ENCODE results near the gene L3HYPDH. TPM values are rescaled to one million over a fixed set of nuclear protein-coding genes. Genes with fewer than 3 reads are reported as not detected.
"Not testable (repeated sequence)": the region's sequence is repeated elsewhere in the genome, so short reads cannot be mapped to it uniquely, and the experiment has no call there.

The L3HYPDH gene
- total RNA-seq, 1 experiment from 2014 or later = 96.2 TPM

- no peak for DNase-seq (ENCODE audit: extremely low read depth, low read depth)
These were observed 4.0 kb downstream of the L3HYPDH start for GRCh38 chr14:59480166-59480565.

DNA sequence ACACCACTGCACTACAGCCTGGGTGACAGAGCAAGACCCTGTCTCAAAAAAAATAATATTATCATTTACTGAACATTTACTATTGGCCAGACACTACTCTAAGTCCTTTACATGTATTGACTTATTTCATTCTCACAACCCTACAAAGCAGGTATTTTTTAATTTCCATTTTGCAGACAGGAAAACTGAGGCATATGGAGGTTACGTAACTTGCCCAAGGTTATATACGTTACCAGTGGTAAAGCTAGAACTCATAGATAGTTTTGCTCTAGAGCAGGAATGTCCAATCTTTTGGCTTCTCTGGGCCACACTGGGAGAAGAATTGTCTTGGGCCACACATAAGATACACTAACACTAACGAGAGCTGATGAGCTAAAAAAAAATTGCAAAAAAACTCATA is 5.7 kb downstream of the L3HYPDH start:
- no peak for DNase-seq (ENCODE audit: extremely low read depth, low read depth)

DNA sequence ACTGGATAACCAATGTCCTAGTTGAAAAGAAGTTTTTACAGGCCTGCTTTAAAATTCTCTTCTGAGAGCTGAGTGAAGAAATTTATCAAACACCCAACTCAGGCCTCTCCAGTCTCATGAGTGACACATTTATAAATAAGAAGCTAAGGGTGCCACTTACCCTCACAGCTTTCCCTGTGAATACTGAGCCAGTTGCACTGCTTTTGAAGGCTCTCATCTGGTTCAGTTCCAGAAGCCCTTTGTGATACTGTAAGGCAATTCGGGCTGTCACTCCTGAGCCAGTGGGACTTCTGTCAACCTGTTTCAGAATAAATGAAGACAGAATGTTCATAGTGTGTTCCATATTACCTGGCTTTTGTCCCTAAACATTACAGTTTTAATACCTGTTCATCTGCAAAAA is 8.5 kb downstream of the L3HYPDH start:
- no peak for DNase-seq (ENCODE audit: extremely low read depth, low read depth)

DNA sequence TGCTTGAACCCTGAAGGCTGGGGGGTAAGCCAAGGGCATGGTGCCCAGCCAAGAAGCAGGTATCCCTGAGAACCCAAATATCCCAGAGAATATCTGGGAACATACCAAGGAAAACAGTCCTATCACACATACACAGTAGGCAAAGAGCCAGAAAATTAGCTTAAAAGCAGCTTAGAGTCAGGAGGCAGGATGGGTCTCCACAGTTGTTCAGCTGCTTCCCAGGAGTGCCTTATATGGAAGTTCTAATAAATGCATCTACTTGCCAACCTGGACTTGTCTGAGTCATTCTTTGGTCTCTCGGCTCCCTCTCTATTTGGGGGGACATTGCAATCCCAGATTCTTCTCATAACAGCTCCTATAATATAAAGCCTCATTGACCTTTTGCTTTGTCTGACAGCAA is 10.0 kb downstream of the L3HYPDH start:
- no peak for DNase-seq (ENCODE audit: extremely low read depth, low read depth)

DNA sequence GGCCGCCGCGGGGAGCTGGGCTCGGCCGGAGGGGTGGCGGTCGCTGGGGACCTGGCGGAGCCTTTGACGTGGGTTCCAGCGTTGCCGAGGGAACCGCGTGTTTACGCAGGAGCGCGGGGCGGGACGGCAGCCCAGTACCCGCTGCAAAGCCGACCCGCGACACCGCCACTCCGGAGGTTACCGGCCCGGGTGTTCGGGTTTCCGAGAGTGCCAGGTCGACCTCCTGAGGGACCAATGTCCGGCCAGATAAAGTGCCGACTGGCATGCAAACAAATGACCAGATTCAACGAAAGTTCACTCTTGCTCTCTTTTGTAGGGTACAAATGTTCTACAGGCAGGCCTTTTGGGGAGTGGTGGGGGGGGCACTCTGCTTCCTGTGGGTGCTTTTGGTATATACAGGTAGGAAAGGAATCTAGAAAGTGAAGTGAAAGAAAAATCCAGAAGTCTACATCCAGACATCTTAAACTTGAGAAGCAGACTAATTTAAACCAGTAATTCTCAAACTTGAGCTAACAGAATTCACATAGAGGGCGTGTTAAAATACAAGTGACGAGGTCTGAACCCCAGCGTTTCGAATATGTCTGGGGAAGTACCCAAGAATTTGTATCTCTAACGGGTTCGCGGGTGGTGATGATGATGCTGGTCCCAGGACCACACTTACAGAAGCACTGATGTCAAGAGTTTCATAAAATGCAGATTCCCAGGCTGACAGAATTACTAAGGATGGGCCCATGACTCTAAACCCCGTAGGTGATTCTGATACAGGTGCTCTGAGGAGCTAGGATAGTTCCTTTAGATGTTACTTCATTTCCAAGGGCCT is 18.7 kb downstream of the L3HYPDH start, which contains the start of gene GPR135:
Gene GPR135 (minus strand): TSS at position 65 of the 820 bp plus-strand sequence. CDS start 154 bp downstream, outside the sequence.
- DNase-seq (ENCODE audit: extremely low read depth, low read depth) = no peak

GRCh38 chr14:59464486-59465315 is 19.5 kb downstream of the L3HYPDH start:
- DNase-seq (ENCODE audit: extremely low read depth, low read depth) = no peak

DNA sequence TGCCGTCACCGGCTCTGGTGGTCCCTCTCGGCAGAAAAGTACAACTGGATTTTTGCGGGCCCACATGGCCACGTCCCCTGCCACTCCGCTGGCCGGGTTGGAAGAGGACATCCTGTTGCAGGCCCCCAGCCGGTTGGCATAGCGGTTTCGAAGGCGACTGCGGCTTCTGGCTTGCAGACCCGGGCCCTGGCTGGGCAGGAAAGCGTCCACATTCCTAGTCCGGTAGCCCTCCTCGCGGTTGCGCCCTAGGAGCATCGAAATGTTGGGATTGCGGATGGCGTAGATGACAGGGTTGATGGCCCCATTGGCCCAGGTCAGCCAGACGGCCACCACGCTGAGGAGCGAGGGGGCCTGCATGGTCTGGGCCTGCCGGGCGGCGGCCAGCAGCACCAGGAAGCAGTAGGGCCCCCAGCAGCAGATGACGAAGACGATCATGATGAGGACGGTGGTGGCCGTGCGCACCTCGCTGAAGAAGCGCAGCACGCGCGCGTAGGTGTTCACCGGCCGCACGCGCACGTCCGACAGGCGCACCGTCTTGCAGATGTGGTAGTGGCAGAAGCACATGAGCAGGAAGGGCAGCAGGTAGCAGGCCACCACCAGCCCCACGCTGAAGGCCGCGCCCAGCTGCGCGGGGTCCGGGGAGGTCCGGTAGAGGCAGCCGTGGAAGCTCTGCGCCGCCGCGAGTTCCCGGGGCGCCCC is 20.3 kb downstream of the L3HYPDH start:
- DNase-seq (ENCODE audit: extremely low read depth, low read depth) = no peak

GRCh38 chr14:59461891-59462290 is 22.3 kb downstream of the L3HYPDH start:
- no peak for DNase-seq (ENCODE audit: extremely low read depth, low read depth)

GRCh38 chr14:59460378-59460777 is 23.8 kb downstream of the L3HYPDH start:
- DNase-seq (ENCODE audit: extremely low read depth, low read depth) = no peak

DNA sequence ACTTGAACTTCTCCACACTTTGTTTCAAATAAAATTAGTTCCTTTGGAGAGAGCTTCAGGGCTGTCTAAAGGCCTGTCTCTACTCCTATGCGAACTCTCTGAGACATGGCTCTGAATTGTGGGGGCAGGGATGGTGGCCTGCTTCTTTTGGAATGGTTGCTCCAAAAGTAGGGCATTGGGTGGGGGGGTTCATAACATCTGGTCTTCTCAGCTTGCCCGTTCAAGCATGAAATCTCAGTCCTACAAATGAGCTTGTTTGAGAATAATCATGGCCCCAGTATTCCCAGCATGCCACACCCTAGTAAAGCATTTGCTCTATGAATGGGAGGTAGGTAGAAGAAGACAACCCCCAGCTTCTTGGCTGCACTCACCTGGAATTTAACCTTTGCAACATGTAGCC is 25.7 kb downstream of the L3HYPDH start:
- no peak for DNase-seq (ENCODE audit: extremely low read depth, low read depth)

GRCh38 chr14:59455411-59455810 is 28.8 kb downstream of the L3HYPDH start:
- no peak for DNase-seq (ENCODE audit: extremely low read depth, low read depth)

GRCh38 chr14:59454139-59454538 is 30.1 kb downstream of the L3HYPDH start:
- no peak for DNase-seq (ENCODE audit: extremely low read depth, low read depth)

DNA sequence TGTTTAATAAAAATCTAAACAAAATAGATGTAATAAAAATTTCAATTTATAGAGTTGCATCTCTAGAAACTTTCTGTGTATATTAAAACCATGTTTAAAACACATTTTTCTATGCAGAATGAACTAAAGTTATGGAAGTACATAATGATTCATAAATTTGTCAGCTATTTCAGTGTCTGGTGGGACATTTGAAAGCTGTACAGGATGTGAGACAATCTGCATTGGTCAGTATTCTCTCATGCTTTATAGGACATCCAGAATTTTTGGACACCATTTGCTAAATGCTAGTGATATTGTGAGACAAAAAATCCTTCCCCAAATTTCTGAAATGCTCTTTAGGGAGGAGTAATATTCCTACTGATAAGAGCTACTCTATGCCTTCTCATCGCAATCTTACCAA is 32.4 kb downstream of the L3HYPDH start:
- DNase-seq (ENCODE audit: extremely low read depth, low read depth) = no peak

GRCh38 chr14:59450716-59451115 is 33.5 kb downstream of the L3HYPDH start:
- no peak for DNase-seq (ENCODE audit: extremely low read depth, low read depth)

- DNase-seq (ENCODE audit: extremely low read depth, low read depth) = not testable (repeated sequence)
These were observed 35.5 kb downstream of the L3HYPDH start for GRCh38 chr14:59448673-59449072.

DNA sequence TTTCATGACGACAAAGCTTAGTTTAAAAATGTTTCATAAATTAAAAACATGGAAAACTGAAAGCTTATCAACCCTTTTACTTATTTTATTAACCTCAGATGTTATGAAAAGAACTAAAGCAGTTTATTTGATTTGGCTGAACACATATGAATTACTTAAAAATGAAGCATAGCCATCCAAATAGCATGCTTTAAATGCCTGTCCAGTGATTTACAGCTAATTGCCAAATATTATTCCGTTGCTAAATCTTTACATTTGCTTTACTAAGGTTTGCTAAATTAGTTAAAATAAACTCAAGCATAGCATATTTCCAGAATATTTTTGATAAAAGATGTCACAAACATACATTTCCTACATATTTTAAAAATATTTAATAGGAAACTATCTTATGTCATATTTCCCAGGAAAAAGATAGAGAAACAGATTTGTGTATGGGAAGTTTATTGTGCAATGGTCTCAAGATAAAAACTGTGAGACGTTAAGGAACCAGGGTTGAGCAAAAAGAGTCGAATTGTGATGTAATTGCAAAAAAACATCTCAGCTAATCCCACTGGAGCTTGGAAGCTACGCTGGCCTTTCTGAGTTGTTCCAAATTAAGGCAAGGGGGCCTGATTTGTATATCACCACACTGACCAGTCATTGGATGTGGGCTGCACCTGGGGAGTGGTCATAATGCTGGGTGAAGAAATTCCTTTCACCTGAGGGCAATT is 44.8 kb downstream of the L3HYPDH start:
- DNase-seq (ENCODE audit: extremely low read depth, low read depth) = no peak

GRCh38 chr14:59438195-59438647 is 46.0 kb downstream of the L3HYPDH start:
- no peak for DNase-seq (ENCODE audit: extremely low read depth, low read depth)

DNA sequence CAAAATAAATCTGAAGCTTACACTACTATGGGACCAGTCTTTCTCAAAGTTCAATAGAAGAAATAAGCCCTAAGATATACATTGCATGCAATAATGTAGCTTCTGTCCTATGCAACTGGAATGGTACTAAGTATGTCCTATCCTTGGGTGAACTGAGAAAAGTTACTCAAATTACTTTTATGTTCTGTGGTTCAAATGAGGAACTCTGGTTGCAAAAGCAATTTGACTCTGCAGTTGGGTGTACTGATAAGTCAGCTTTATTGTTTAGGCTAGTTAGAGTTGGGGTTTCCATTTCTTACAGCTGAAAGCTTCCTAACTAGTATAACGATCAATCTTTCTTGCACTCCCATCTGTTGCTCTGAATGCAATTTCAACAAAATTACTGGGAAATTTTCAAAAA is 48.2 kb downstream of the L3HYPDH start:
- DNase-seq (ENCODE audit: extremely low read depth, low read depth) = no peak

- DNase-seq (ENCODE audit: extremely low read depth, low read depth) = no peak
These were observed 49.1 kb downstream of the L3HYPDH start for GRCh38 chr14:59435101-59435500.

DNA sequence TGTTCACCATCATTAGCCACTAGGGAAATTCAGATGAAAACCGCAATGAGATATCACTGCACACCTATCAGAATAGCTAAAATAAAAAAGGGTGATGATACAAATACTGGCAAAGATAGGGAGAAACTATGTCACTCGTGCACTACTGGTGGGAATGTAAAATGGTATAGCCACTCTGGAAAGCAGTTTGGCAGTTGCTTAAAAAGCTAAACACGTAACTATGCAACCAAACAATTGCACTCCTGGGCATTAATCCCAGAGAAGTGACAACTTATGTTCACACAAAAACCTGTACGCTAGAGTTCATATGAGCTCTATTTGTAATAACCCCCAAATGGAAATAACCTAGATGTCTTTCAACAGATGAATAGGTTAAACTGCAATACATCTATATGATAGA is 54.4 kb downstream of the L3HYPDH start:
- no peak for DNase-seq (ENCODE audit: extremely low read depth, low read depth)

All from NCI-H460 (cell line).